Activated naive CD4-positive, alpha-beta T cell treated with Interleukin-2 at 50 U/mL for 16 hours (primary cell): Measurements from ENCODE around the gene RRP36.
"Not testable (repeated sequence)": the region's sequence is repeated elsewhere in the genome, so short reads cannot be mapped to it uniquely, and the experiment has no call there.

ENCODE experiments used
- DNase-seq: peaks from one replicate; pipeline ENCODE4 v3.0.0-alpha.2; 2020

The RRP36 gene

GRCh38 chr6:43021270-43022047 lies at the start of gene RRP36:
Gene RRP36 (plus strand): TSS chr6:43021623. CDS start chr6:43021655, 32 bp downstream.
- peak; percentile 78 for DNase-seq

GRCh38 chr6:42971746-42972327 lies 49.6 kb upstream of the RRP36 start:
- DNase-seq = no peak

GRCh38 chr6:42973926-42974325 lies 47.5 kb upstream of the RRP36 start:
- DNase-seq = no peak

GRCh38 chr6:42974919-42975505 lies 46.4 kb upstream of the RRP36 start:
- no peak for DNase-seq

- peak; percentile 22 for DNase-seq
Observed at GRCh38 chr6:42978487-42978838, 43.0 kb upstream of the RRP36 start.

- peak; percentile 89 for DNase-seq
Observed at GRCh38 chr6:42978839-42979522, 42.4 kb upstream of the RRP36 start, which contains the start of gene PEX6. Gene PEX6 (minus strand): TSS chr6:42979181. CDS start chr6:42979150, 31 bp downstream.

- no peak for DNase-seq
Observed at GRCh38 chr6:42979523-42980177, 41.8 kb upstream of the RRP36 start.

- DNase-seq = no peak
Observed at GRCh38 chr6:42981836-42982235, 39.6 kb upstream of the RRP36 start.

GRCh38 chr6:42984001-42984923 lies 37.2 kb upstream of the RRP36 start, which contains the start of gene PPP2R5D:
Gene PPP2R5D (plus strand): TSS chr6:42984570. CDS start chr6:42984678, 108 bp downstream.
- peak; percentile 99 for DNase-seq

- DNase-seq = peak; percentile 14
Observed at GRCh38 chr6:42984924-42985475, 36.4 kb upstream of the RRP36 start.

- DNase-seq = no peak
Observed at GRCh38 chr6:42987533-42988451, 33.6 kb upstream of the RRP36 start.

- DNase-seq = no peak
Observed at GRCh38 chr6:42988486-42989020, 32.9 kb upstream of the RRP36 start.

GRCh38 chr6:42989923-42990322 lies 31.5 kb upstream of the RRP36 start:
- DNase-seq = no peak

- DNase-seq = no peak
Observed at GRCh38 chr6:42993445-42993844, 28.0 kb upstream of the RRP36 start.

GRCh38 chr6:42996513-42996912 lies 24.9 kb upstream of the RRP36 start:
- DNase-seq = no peak

GRCh38 chr6:42998205-42998604 lies 23.2 kb upstream of the RRP36 start:
- DNase-seq = not testable (repeated sequence)

GRCh38 chr6:43001843-43002242 lies 19.6 kb upstream of the RRP36 start:
- DNase-seq = no peak

- DNase-seq = no peak
Observed at GRCh38 chr6:43005844-43006243, 15.6 kb upstream of the RRP36 start.

- no peak for DNase-seq
Observed at GRCh38 chr6:43006251-43006650, 15.2 kb upstream of the RRP36 start.

GRCh38 chr6:43007126-43007525 lies 14.3 kb upstream of the RRP36 start:
- DNase-seq = no peak
